ENCODE results near the gene GMCL2.
"Not testable (repeated sequence)": the region's sequence is repeated elsewhere in the genome, so short reads cannot be mapped to it uniquely, and the experiment has no call there.

The GMCL2 gene

DNA sequence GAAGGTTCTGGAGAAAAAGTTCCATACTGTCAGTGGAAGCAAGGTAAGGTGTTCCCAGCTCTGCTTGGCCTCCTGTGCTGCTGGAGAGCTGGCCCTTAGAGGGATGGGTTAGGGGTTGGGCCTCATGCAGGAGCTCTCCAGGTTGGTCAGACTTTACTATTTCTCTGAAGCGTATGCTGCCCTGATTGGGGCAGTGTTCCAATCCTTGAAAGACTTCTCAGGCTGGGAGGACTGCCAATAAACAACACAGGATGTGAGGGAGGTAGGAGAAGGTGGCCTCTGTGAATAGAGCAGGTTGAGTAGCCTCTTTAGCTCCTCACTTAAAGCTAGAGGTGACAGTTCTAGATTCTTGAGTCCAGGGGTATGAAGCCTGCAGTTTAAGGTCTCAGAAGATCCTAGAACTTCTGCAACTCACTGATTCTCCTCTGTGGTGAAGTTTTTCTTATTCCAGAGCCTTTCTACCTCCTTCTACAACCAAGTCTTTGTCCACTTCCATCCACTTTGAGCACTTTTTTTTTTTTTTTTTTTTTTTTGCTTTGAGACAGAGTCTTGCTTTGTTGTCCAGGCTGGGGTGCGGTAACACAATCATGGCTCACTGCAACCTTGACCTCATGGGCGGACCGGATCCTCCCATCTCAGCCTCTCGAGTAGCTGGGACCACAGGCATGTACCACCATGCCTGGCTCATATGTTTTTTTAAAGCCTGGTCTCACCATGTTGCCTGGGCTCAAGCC, 20.2 kb upstream of the GMCL2 start:
- DNase-seq (ENCODE audit: low read depth in 1 of 2, low spot score in 1 of 2), result no peak

DNA sequence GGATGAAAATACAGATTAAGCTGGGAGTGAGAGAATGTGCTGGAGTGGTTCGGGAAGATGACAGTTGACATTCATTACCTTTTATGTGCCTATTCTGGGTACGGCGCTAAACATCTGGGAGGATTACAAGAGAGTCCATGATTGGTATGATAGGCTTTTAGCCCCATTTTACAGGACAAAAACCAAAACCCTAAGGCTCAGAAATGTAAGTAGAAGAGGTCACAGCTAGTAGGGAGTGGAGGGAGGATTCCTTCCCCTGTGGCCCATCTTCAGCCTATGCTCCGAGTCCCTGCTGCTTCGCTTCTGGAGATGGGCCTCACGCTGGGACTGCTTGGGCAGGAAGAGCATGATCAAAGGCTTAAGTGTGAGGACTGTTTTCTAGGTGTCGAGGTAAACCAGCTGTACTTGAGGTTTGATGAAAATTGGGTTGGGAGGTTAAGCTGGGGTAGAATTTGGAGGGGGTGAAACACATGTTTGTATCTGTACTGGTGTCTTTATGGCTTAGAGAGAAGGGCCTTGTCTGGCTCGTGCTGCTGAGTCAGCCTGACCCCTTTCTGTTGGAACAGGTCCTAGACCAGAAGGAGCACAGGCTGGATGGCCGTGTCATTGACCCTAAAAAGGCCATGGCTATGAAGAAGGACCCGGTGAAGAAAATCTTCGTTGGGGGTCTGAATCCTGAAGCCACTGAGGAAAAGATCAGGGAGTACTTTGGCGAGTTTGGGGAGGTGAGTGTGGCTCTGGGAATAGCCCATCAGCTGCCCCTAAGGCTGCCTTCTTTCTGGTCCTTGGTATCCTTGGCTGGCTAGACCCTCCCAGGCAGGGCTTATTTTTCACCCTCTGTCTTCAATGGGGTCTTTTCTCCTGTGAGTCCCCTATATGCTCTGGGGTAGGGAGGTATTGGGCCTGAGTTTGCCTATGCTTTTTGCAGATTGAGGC, 19.3 kb upstream of the GMCL2 start:
- DNase-seq (ENCODE audit: low read depth in 1 of 2, low spot score in 1 of 2), result no peak

DNA sequence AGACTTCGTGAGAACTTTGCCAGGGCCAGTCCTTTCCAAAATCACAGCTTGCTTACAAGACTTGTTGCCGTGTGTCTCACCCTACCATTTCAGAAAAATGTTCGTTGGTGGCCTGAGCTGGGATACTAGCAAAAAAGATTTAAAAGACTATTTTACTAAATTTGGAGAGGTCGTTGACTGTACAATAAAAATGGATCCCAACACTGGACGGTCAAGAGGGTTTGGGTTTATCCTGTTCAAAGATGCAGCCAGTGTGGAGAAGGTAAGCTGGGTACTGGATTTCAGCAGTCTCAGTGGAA, 18.5 kb upstream of the GMCL2 start:
- no peak for DNase-seq (ENCODE audit: low read depth in 1 of 2, low spot score in 1 of 2)

DNA sequence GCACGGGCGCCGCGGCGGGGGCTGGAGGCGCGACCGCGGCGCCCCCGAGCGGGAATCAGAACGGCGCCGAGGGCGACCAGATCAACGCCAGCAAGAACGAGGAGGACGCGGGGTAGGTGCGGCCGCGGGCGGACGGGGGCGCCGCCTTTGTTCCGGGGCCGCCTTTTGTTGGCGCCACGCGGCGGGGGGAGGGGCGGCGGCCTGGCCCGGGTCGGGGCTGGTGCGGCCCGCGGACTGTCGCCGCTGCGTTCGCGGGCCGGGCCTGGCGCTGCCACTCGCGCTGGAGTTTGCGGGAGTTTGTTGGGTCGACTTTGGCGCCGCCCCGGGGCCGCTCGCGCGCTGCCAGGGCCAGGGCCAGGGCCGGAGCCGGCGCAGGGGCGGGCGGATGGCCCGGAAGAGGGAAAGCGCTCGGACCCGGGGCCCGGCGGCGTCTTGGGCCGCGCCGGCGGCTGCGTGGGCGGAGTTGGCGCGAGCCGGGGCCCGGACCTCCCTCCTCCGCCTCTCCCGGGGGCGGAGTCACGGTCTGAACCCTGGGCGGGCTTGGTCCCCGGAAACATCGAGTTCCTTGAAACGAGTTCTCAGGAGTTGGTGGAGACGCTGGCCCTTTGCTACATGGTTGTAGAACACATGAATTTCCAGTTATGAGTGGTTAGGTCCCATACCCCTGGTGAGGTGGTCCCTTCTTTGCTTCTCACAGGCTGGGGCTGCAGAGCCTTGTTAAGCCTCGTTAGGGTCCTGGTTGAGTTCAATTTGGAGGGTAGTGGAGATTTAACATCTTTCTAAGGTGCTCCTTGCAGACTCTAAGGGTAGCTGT, 18.0 kb upstream of the GMCL2 start:
- DNase-seq (ENCODE audit: low read depth in 1 of 2, low spot score in 1 of 2), result peak; percentile 48 to 58

DNA sequence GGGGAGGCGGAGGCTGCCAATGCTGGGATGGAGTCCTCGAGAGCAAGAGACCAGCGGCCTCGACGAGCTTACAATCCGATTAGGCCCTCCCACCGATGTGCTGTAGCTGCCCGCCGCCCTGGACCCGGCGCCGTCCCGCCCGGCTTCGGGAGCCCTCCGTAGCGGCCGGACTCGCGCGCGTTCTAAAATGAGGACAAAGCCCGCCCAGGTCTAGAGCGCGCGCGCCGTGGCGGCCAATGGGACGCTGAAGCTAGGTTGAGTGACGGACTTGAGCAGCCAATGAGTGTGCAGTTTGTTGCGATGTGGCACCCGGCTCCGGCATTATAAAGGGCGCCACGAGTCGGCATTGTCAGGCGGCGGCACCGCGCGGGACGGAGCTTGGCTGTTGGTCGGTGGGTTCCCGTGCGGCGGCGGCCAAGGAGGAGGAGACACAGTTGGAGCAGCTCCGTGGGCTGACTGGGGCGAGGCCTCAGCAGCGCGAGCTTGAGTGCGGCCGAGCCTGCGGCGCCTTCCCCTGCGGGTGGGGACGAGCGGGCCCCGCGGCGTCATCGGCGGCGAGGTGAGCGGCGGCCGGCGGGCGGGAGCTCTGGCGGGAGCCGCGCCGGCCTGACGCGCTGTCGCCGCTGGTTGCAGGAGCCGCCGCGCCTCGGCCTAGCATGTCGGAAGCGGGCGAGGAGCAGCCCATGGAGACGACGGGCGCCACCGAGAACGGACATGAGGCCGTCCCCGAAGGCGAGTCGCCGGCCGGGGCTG, 17.2 kb upstream of the GMCL2 start, which contains the start of gene HNRNPAB:
Gene HNRNPAB, plus strand, starts transcription at position 352 of the 753 bp plus-strand sequence. Its CDS starts 305 bp downstream, at position 657.
- peak; percentile 93 for DNase-seq (ENCODE audit: low read depth in 1 of 2, low spot score in 1 of 2)

DNA sequence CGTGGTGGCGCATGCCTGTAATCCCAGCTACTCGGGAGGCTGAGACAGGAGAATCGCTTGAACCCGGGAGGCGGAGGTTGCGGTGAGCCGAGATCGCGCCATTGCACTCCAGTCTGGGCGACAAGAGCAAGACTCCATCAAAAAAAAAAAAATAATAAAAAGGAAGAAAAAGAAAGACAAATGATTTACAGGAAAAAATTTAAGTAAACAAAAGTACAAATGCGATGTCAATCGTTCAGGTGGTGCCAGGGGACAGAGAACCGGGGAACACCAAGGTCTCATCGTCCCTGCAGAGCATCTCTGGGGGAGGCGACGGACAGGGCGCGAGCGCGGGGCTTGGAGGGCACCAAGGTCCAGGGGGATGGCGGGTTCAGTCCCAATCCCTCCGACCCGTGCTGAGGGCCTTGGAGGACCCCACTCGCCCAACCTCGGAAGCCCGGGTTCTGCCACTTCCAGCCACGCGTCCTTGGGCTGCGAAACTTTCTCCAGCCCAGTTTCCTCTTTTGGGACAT, 16.6 kb upstream of the GMCL2 start:
- DNase-seq (ENCODE audit: low read depth in 1 of 2, low spot score in 1 of 2), result no peak

DNA sequence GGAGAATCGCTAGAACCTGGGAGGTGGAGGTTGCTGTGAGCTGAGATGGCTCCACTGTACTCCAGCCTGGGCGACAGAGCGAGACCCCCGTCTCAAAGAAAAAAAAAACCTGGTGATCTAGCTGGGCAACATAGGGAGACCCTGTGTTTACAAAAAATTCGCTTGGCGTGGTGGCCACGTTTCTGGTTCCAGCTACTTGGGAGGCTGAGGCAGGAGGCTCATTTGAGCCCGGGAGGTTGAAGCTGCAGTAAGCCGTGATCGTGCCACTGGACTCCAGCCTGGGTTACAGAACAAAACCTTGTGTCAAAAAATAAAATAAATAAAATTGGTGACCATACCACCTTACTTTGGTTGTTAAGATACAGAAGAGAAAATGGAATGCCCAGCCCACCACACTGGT, 15.4 kb upstream of the GMCL2 start:
- DNase-seq (ENCODE audit: low read depth in 1 of 2, low spot score in 1 of 2), result no peak

DNA sequence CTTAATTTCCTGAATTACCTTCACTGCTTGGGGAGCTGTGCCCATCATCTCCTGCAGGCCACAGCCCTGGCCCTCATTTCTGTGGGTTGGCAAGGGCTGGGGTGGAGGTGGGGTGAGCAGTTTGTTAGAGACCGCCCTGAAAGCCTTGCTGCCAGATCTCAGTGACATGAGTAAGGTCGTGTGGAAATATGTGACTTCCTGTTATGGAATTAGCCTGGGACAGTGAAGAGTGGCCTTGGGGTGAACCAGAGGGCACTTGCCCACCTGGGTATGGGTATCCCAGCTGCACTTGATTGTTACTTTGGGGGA, 14.7 kb upstream of the GMCL2 start:
- DNase-seq (ENCODE audit: low read depth in 1 of 2, low spot score in 1 of 2), result no peak

DNA sequence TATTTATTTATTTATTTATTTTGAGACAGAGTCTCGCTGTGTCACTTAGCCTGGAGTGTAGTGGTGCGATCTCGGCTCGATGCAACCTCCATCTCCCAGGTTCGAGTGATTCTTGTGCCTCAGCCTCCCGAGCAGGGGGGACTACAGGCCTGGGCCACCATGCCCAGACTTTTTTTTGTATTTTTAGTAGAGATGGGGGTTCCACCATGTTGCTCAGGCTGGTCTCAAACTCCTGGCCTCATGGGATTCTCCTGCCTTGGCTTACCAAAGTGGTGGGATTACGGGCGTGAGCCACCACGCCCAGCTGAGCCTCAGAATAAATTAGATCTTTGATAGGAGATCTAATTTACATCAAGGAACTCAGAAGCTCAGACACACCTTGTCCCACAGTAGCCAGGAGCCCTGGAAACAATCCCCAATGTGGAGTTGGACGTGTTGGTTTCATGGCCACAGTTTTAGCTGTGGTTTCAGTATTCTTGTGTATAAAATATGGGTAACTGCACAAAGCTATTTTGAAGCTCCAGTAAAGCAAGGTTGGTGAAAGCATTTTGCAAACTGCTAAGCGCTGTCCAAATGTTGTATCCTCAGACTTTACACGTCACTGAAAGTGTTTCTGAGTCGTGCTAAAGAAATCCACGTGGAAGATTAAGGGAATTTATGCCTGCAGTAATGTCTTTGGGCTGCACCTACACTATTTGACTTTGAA, 14.2 kb upstream of the GMCL2 start:
- no peak for DNase-seq (ENCODE audit: low read depth in 1 of 2, low spot score in 1 of 2)

DNA sequence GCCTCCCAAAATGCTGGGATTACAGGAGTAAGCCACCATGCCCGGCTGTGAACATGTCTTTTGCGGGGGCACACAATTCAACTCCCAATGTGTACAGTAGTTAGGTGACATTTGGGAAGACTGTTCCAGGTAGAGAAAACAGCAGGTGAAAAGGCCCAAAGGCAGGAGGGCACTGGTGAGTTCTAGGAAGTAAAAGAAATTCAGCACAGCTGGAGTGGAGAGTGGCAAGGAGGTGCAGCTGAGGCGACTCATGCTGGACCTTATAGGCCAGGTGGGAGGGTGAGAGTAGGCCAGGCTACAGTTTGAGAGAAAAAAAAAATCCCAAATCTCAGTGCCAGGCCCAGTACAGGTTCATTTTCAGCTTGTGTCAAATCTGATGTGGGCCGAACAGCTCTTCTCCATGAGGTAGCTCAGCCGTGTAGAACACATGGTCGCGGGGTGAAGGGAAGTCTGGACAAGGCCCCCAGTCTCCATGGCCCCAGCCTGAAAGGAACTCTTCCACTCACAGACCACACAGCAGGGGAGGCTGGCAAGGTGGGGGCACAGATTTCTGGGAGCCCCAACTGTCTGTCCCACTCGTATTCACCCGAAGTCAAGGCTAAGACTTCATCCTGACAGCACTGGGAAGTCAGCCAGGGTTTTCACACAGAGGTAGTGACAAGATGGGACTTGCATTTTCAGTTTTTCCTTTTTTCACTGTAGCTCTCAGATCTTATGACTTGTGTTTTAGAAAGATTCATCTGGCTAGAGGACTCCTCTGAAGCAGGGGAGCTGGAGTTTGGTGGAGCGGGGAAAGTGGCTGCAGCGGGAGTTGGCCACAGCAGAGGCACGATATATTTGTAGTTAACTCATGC, 12.6 kb upstream of the GMCL2 start:
- DNase-seq (ENCODE audit: low read depth in 1 of 2, low spot score in 1 of 2), result no peak

DNA sequence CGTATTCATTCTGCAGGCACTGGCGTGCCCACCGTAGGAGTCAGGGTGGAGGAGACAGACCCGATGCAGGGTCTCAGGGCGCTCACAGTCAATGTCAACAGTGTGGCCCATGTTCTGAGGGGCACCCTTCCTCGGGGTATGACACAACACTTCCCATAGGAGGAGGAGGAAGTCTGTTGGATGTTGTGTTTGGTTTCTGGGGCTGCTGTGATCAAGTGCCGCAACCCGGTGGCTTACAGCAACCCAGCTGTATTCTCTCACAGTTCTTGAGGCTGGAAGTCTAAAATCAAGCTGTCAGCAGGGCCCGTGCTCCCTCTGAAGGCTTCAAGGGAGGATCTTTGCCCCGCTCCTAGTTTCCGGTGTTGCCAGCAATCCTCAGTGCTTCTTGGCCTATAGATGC, 11.5 kb upstream of the GMCL2 start:
- no peak for DNase-seq (ENCODE audit: low read depth in 1 of 2, low spot score in 1 of 2)

DNA sequence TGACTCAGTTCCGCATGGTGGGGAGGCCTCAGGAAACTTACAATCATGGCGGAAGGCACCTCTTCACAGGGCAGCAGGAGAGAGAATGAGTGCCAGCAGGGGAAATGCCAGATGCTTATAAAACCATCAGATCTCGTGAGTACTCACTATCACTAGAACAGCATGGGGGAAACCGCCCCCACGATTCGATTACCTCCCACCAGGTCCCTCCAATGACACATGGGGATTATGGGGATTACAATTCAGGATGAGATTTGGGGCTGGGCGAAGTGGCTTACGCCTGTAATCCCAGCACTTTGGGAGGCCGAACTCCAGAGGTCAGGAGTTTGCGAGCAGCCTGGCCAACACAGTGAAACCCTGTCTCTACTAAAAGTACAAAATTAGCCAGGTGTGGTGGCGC, 11.0 kb upstream of the GMCL2 start:
- DNase-seq (ENCODE audit: low read depth in 1 of 2, low spot score in 1 of 2), result not testable (repeated sequence)

DNA sequence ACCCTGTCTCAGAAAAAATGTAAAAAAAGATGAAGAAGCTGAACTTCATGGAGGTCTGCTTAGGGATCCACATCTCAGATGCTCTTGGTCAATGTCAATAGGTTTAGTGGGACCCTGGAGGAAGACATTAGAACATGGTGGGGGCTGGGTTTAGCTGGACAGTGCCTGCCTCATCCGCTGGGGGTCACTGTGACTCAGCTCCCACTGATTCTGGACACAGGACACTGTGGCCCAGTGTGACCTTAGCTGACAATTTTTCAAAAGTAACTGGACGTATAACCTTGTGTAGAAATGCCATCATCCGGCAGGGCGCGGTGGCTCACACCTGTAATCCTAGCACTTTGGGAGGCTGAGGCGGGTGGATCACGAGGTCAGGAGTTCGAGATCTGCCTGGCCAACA, 9.8 kb upstream of the GMCL2 start:
- no peak for DNase-seq (ENCODE audit: low read depth in 1 of 2, low spot score in 1 of 2)

DNA sequence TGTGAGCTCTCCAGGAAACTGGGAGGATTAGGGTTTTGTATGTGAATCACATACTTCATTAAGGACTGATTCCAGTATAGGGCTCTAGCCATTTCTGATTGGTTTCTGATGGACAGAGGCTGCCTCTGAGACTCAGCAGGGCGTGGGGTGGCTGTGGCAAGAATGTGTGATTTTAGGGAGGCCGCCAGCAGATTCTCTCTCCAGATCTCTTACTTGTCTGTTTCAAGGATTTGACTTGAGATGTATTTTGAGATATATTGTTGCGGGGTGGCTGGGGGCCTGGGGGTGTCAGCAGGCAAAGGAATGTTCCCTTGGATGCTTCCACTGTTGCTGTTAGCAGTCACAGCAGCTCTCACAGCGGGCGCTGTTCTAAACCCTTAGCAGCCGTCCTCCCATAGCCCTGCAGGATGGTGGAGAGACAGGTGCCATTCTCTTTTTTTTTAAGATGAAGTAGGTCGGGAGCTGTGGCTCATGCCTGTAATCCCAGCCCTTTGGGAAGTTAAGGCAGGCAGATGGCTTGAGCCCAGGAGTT, 9.2 kb upstream of the GMCL2 start:
- DNase-seq (ENCODE audit: low read depth in 1 of 2, low spot score in 1 of 2), result no peak

DNA sequence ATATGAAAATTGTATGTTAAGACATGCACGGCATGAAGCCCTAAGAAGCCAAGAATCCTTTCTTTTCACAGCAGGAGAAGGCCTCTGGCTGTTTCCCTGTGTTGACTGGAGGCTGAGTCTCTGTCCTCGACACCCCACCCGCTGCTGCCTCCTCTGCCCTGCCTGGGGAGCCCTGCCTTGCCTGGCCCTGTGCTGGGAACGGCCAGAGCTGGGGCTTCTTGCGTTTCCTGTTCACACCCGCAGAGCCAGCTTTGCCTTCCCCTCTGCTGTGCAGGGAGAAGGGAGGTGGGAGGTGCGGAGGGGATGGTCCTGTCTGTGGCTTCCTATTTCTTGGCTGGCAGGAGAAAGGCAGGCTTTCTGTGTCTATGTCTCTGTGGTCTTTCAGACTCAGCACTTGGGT, 6.9 kb upstream of the GMCL2 start:
- no peak for DNase-seq (ENCODE audit: low read depth in 1 of 2, low spot score in 1 of 2)

DNA sequence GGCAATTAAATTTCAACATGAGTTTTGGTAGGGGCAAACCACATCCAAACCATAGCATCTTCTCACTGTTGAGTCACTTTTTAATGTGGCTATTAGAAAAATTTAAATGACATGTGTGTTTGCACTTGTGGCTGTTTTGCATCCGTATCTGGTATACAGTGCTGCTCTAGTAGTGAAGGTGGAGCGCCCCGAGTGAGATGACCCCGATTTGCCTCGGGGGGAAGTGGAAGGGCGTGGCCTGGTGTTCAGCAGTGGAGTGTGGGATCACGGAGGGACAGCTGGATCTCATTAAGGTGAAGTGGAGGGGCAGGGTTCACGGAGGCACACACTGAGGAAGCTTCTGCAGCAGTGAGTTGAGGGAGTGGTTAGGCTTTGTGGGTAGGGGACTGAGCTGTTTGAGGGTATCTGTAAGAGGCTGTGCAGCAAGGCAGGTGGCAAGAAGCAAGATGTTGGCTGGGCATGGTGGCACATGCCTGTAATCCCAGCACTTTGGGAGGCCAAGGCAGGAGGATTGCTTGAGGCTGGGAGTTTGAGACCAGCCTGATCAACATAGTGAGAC, 6.2 kb upstream of the GMCL2 start:
- no peak for DNase-seq (ENCODE audit: low read depth in 1 of 2, low spot score in 1 of 2)

DNA sequence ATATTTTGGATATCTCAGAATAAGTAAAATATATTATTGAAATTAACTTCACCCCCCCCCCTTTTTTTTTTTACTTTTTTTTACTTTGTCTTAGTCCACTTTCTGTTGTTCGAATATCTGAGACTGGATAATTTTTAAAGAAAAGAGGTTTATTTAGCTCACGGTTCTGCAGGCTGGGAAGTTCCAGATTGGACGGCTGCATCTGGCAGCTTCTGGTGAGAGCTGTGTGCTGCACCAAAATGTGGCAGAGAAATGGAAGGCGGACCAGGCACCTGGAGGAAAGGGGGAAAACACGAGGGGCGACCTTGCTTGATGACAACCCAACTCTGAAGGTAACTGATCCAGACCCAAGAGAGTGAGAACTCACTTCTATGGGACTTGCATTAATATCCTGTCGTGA, 5.6 kb upstream of the GMCL2 start:
- DNase-seq (ENCODE audit: low read depth in 1 of 2, low spot score in 1 of 2), result no peak

DNA sequence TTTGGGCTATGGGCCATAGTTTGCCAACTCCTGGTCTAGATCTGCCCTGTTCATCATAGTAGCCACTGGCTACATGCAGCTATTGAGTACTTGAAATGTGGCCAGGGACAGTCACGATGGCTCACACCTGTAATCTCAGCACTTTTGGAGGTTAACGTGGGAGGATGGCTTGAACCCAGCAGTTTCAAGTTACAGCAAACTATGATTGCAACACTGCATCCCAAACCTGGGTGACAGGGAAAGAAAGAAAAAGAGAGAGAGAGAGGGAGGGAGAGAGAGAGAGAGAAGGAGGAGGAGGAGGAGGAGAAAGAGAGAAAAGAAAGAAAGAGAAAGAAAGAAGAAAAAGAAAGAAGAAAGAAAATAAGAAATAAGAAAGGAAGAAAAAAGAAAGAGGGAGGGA, 5.1 kb upstream of the GMCL2 start:
- DNase-seq (ENCODE audit: low read depth in 1 of 2, low spot score in 1 of 2), result no peak

DNA sequence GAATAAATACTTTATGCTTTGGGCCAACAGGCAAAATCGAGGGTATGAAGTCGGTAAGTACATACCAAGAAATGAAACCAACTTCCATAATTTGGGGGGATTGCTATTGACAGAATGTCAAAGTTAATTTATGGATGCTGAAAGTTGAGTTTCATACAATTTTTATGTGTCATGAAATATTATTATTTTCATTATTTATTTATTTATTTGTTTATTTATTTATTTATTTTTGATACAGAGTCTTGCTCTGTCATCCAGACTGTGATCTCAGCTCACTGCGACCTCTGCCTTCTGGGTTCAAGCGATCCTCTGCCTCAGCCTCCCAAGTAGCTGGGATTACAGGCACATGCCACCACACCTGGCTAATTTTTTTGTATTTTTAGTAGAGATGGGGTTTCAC, 4.5 kb upstream of the GMCL2 start:
- no peak for DNase-seq (ENCODE audit: low read depth in 1 of 2, low spot score in 1 of 2)

Measured in stimulated activated CD4-positive, alpha-beta T cell treated with anti-CD3 and anti-CD28 coated beads, Interleukin-15, amount 100 ng/mL, for 1 hour (primary cell).